Adrenal gland (tissue), 5 donors: ENCODE measurements around the gene MDN1.

ENCODE experiments used
- POLR2A ChIP-seq, 2 donors: fragments of 450-650 bp; IDR thresholded peaks; one replicate each; pipeline ENCODE4 v1.6.1; 2017; ENCODE audit warnings: antibody characterized with exemption in 2 of 2, mild to moderate bottlenecking in 2 of 2, moderate library complexity in 1 of 2
- TF ChIP-seq, protein P1 (sequence below), 6 experiments: fragments of 450-650 bp in 4 of 6; fragments of 200-600 bp in 2 of 6; sonication (generic) in 1 of 6; IDR thresholded peaks; 1 replicate in 5 of 6; 2 replicates in 1 of 6; pipeline versions ENCODE4 v1.5.1 to v1.8.0; 2016 to 2021; ENCODE audit warnings: antibody characterized with exemption in 6 of 6, mild to moderate bottlenecking in 2 of 6, moderate library complexity in 1 of 6
- donor health status: DM: no; HTN: no; CAD: no.

DNA sequence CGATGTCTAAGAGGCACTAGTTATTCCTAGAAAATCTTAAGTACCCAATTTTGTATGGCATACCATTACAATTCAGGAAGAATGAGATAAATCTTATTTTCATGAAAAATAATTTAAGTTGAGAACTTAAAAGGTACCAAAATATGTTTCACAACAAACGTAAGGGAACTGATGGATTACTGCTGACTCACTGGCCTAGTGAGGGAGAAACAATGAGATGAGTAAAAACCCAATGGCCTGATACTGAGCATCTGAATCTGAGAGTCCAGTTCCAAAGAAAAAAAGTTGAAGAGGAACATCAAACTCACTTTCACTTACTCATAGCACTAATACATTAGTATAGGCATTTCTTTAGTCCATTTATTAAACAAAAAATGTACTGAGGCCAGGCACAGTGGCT, 56.0 kb downstream of the MDN1 start:
- TF ChIP-seq POLR2A (IDR thresholded peaks at IDR 0.05): no peak
- TF ChIP-seq, protein P1, sequence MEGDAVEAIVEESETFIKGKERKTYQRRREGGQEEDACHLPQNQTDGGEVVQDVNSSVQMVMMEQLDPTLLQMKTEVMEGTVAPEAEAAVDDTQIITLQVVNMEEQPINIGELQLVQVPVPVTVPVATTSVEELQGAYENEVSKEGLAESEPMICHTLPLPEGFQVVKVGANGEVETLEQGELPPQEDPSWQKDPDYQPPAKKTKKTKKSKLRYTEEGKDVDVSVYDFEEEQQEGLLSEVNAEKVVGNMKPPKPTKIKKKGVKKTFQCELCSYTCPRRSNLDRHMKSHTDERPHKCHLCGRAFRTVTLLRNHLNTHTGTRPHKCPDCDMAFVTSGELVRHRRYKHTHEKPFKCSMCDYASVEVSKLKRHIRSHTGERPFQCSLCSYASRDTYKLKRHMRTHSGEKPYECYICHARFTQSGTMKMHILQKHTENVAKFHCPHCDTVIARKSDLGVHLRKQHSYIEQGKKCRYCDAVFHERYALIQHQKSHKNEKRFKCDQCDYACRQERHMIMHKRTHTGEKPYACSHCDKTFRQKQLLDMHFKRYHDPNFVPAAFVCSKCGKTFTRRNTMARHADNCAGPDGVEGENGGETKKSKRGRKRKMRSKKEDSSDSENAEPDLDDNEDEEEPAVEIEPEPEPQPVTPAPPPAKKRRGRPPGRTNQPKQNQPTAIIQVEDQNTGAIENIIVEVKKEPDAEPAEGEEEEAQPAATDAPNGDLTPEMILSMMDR (IDR thresholded peaks at IDR 0.05): no peak
